PC-3 (cell line): Measurements from ENCODE around the gene PEX13.

ENCODE experiments used
- EZH2 ChIP-seq: fragments of 300-600 bp; sonication (generic); IDR thresholded peaks from one replicate; pipeline ENCODE4 v1.6.1; 2017; ENCODE audit warnings: antibody characterized with exemption, mild to moderate bottlenecking, low read length; ENCODE audit not compliant: unreplicated experiment
- TF ChIP-seq, protein P1 (sequence below): fragments of 300-600 bp; sonication (generic); conservative IDR thresholded peaks from 2 replicates; pipeline ENCODE4 v1.5.1; 2017; ENCODE audit warnings: antibody characterized with exemption, low read depth, mild to moderate bottlenecking, low read length

- no peak for TF ChIP-seq EZH2
- TF ChIP-seq, protein P1, sequence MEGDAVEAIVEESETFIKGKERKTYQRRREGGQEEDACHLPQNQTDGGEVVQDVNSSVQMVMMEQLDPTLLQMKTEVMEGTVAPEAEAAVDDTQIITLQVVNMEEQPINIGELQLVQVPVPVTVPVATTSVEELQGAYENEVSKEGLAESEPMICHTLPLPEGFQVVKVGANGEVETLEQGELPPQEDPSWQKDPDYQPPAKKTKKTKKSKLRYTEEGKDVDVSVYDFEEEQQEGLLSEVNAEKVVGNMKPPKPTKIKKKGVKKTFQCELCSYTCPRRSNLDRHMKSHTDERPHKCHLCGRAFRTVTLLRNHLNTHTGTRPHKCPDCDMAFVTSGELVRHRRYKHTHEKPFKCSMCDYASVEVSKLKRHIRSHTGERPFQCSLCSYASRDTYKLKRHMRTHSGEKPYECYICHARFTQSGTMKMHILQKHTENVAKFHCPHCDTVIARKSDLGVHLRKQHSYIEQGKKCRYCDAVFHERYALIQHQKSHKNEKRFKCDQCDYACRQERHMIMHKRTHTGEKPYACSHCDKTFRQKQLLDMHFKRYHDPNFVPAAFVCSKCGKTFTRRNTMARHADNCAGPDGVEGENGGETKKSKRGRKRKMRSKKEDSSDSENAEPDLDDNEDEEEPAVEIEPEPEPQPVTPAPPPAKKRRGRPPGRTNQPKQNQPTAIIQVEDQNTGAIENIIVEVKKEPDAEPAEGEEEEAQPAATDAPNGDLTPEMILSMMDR = no peak
Measured at GRCh38 chr2:60974652-60975051, 42.9 kb upstream of the PEX13 start.
